Astrocyte (in vitro differentiated cells and primary cell): ENCODE data around the gene PCP2. TPM values are rescaled to one million over a fixed set of nuclear protein-coding genes. Genes with fewer than 3 reads are reported as not detected.

Experiments used
- DNase-seq: peaks from one replicate; pipeline ENCODE4 v3.0.0-alpha.2; 2010; ENCODE audit warnings: low read depth
- FAIRE-seq: peaks from 2 replicates; lab custom pipeline; 2011; peaks lifted over from hg19 to GRCh38; lab: Jason Lieb, UNC
- H2AFZ ChIP-seq: 2 replicates; pipeline ENCODE4 v1.6.0; 2012; ENCODE audit warnings: low read depth, low read length, inconsistent platforms
- H3K27ac ChIP-seq: 2 replicates; pipeline ENCODE4 v1.5.1; 2011; ENCODE audit warnings: low read depth, low read length, inconsistent platforms
- H3K27me3 ChIP-seq: 2 replicates; pipeline ENCODE4 v1.6.0; 2011; ENCODE audit warnings: low read length, inconsistent platforms; ENCODE audit not compliant: insufficient read depth
- H3K36me3 ChIP-seq: 2 replicates; pipeline ENCODE4 v1.5.1; 2011; ENCODE audit warnings: low read length, inconsistent platforms; ENCODE audit not compliant: insufficient read depth
- H3K4me1 ChIP-seq: 2 replicates; pipeline ENCODE4 v1.5.1; 2011; ENCODE audit warnings: low read length, inconsistent platforms; ENCODE audit not compliant: insufficient read depth
- H3K4me2 ChIP-seq: 2 replicates; pipeline ENCODE4 v1.6.0; 2012; ENCODE audit warnings: low read length, inconsistent platforms
- H3K4me3 ChIP-seq: 2 replicates; pipeline ENCODE4 v1.5.1; 2011; ENCODE audit warnings: low read depth, mild to moderate bottlenecking, low read length, inconsistent platforms; ENCODE audit not compliant: insufficient read depth
- H3K79me2 ChIP-seq: 2 replicates; pipeline ENCODE4 v1.6.0; 2012; ENCODE audit warnings: mild to moderate bottlenecking, low read length, inconsistent platforms; ENCODE audit not compliant: insufficient read depth
- H3K9ac ChIP-seq: 2 replicates; pipeline ENCODE4 v1.6.0; 2012; ENCODE audit warnings: mild to moderate bottlenecking, low read length, inconsistent platforms
- H3K9me3 ChIP-seq: 2 replicates; pipeline ENCODE4 v1.5.1; 2012; ENCODE audit warnings: low read depth, mild to moderate bottlenecking, low read length, inconsistent platforms; ENCODE audit not compliant: insufficient read depth
- H4K20me1 ChIP-seq: 2 replicates; pipeline ENCODE4 v1.6.0; 2012; ENCODE audit warnings: low read length, inconsistent platforms; ENCODE audit not compliant: insufficient read depth
- H3K27ac Mint-ChIP-seq: one replicate; pipeline ENCODE4 v1.8.0; 2021; ENCODE audit warnings: mild to moderate bottlenecking, mixed read lengths; ENCODE audit not compliant: unreplicated experiment
- H3K27me3 Mint-ChIP-seq: one replicate; pipeline ENCODE4 v1.8.0; 2021; ENCODE audit warnings: low read depth, mixed read lengths; ENCODE audit not compliant: unreplicated experiment
- H3K36me3 Mint-ChIP-seq: one replicate; pipeline ENCODE4 v1.8.0; 2021; ENCODE audit warnings: low read depth, mixed read lengths; ENCODE audit not compliant: unreplicated experiment
- H3K4me1 Mint-ChIP-seq: one replicate; pipeline ENCODE4 v1.8.0; 2021; ENCODE audit warnings: low read depth, mixed read lengths; ENCODE audit not compliant: unreplicated experiment
- H3K4me3 Mint-ChIP-seq: one replicate; pipeline ENCODE4 v1.8.0; 2021; ENCODE audit warnings: mild to moderate bottlenecking, moderate library complexity, mixed read lengths; ENCODE audit not compliant: unreplicated experiment
- H3K9me3 Mint-ChIP-seq: one replicate; pipeline ENCODE4 v1.8.0; 2021; ENCODE audit warnings: mild to moderate bottlenecking, mixed read lengths; ENCODE audit not compliant: unreplicated experiment
- CTCF ChIP-seq: IDR thresholded peaks from 2 replicates; pipeline ENCODE4 v1.5.1; 2011; ENCODE audit warnings: low read depth, mild to moderate bottlenecking, inconsistent platforms, low read length, moderate library complexity; ENCODE audit not compliant: insufficient read depth
- EZH2 ChIP-seq: IDR thresholded peaks from 2 replicates; pipeline ENCODE4 v1.6.1; 2012; ENCODE audit warnings: mild to moderate bottlenecking, low read length, inconsistent platforms; ENCODE audit not compliant: insufficient read depth
- total RNA-seq: library from RNA; stranded (reverse); gene quantifications from 2 replicates; pipeline ENCODE4 v1.2.1, GENCODE V29; 2021

Gene PCP2
- total RNA-seq, 1 donor from 2014 or later: not detected

- DNase-seq (no peak), FAIRE-seq (no peak)
- Histone ChIP-seq H3K79me2 (no peaks in the 10 kb centered on the region), H3K4me2 (no peak overlapping the region), H4K20me1 (no peaks in the 10 kb centered on the region), H3K27ac (no peak overlapping the region), H3K36me3 (no peaks in the 10 kb centered on the region), H3K9ac (no peak overlapping the region), H3K27me3 (peaks cover 2% of the 10 kb centered on the region), H3K4me1 (no peaks in the 10 kb centered on the region), H3K4me3 (no peak overlapping the region), H3K9me3 (no peaks in the 10 kb centered on the region), H2AFZ (no peak overlapping the region)
- Mint-ChIP-seq H3K9me3 (no peaks in the 10 kb centered on the region), H3K27ac (no peak overlapping the region), H3K4me3 (no peak overlapping the region), H3K36me3 (no peaks in the 10 kb centered on the region), H3K4me1 (no peaks in the 10 kb centered on the region), H3K27me3 (peaks cover 42% of the 10 kb centered on the region)
- TF ChIP-seq CTCF: no peak
- TF ChIP-seq EZH2: no peak
Measured at GRCh38 chr19:7661744-7662538, 28.4 kb upstream of the PCP2 start.

- FAIRE-seq: no peak
- H3K9me3 Mint-ChIP-seq: no peaks in the 10 kb centered on the region
- H2AFZ ChIP-seq: no peak overlapping the region
Measured at GRCh38 chr19:7658219-7658686, 24.7 kb upstream of the PCP2 start.

More at GRCh38 chr19:7658219-7658686, 24.7 kb upstream of the PCP2 start:
- no peaks in the 10 kb centered on the region for H3K9me3 ChIP-seq
- Mint-ChIP-seq H3K27me3 (peaks cover 43% of the 10 kb centered on the region), H3K27ac (no peak overlapping the region), H3K4me3 (no peak overlapping the region), H3K4me1 (no peaks in the 10 kb centered on the region), H3K36me3 (no peaks in the 10 kb centered on the region)
- H3K4me2 ChIP-seq: no peak overlapping the region
- H3K27ac ChIP-seq: no peak overlapping the region
- TF ChIP-seq EZH2 (no peak), CTCF (no peak)
- no peak overlapping the region for H3K9ac ChIP-seq
- H3K79me2 ChIP-seq: no peaks in the 10 kb centered on the region
- no peaks in the 10 kb centered on the region for H3K4me1 ChIP-seq
- no peaks in the 10 kb centered on the region for H3K36me3 ChIP-seq
- H3K27me3 ChIP-seq: peaks cover 2% of the 10 kb centered on the region
- no peak for DNase-seq
- no peaks in the 10 kb centered on the region for H4K20me1 ChIP-seq
- no peak overlapping the region for H3K4me3 ChIP-seq
